SH-SY5Y (cell line): Measurements from ENCODE around the gene AGTRAP.

Experiments used
- GATA2 ChIP-seq: IDR thresholded peaks from 2 replicates; pipeline ENCODE4 v1.6.1; 2011; ENCODE audit warnings: mild to moderate bottlenecking, low read depth, low read length
- GATA3 ChIP-seq: IDR thresholded peaks from 2 replicates; pipeline ENCODE4 v1.6.1; 2011; ENCODE audit warnings: low read depth, mild to moderate bottlenecking, low read length, moderate library complexity

- TF ChIP-seq GATA2 = no peak
- TF ChIP-seq GATA3 = no peak
These were observed 6.8 kb upstream of the AGTRAP start for GRCh38 chr1:11729155-11729497.
